ENCODE results near the gene EFNB1. TPM values are rescaled to one million over a fixed set of nuclear protein-coding genes. Genes with fewer than 3 reads are reported as not detected.

EFNB1 gene
- polyA plus RNA-seq, 2 of the 4 experiments (the other 2 are of a cell fraction), result 3.5 to 3.7 TPM

DNA sequence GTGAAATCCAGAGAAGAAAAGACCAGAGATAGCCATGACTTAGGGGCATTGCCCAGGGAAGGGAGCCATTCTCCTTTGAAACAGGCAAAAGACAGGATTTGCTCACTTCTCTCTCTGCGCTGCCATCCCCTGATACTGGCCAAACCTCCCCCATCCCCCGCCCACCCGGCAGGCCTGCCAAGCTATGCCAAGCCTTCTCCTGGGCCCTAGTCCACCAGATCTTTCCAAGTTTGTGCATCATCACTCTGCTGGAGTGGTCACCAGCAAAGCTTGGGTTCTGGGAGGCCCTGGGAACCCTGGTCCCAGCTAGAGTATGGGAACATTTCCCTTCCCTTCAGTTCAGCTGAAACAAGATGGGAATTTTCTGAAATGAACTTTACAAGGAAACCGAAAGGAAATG lies 18.4 kb downstream of the EFNB1 start:
- DNase-seq (ENCODE audit: low read depth in 1 of 2, low spot score in 1 of 2), result no peak
- H3K9me3 ChIP-seq, result no peaks in the 10 kb centered on the region
- ATAC-seq, result no peak
- no peak for FAIRE-seq
- H3K4me3 ChIP-seq, result no peak overlapping the region
- ChIA-PET POLR2A (no interaction called here), CTCF (interaction anchor here (0.5 kb wide), 1 partner anchor 38 kb away, joined by 3 read pairs; no protein-coding TSS in a partner anchor)
- WGBS (ENCODE audit: missing lambda C conversion rate), result 74% methylated on average over 2 of the region's 4 CpGs
- no peak overlapping the region for H3K4me2 ChIP-seq
- no peak overlapping the region for H3K27ac ChIP-seq
- H3K4me1 ChIP-seq, result peaks cover 11% of the 10 kb centered on the region; the same call in 1 of the 3 replicates
- TF ChIP-seq BHLHE40 (IDR thresholded peaks at IDR 0.05; ENCODE audit: low read depth, low read length), result no peak
- no peak for TF ChIP-seq CEBPB (IDR thresholded peaks at IDR 0.05)
- TF ChIP-seq FOXS1 (CRISPR knock-in tag; IDR thresholded peaks at IDR 0.05), result no peak
- TF ChIP-seq MAFK (IDR thresholded peaks at IDR 0.05; ENCODE audit: partially characterized antibody), result no peak
- TF ChIP-seq, protein P1, sequence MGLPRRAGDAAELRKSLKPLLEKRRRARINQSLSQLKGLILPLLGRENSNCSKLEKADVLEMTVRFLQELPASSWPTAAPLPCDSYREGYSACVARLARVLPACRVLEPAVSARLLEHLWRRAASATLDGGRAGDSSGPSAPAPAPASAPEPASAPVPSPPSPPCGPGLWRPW (IDR thresholded peaks at IDR 0.05), result no peak
- TF ChIP-seq CBX8 (IDR thresholded peaks at IDR 0.05), result no peak
- no peak for TF ChIP-seq CBX2 (IDR thresholded peaks at IDR 0.05; ENCODE audit: borderline replicate concordance, low read depth)
- TF ChIP-seq JUN (IDR thresholded peaks at IDR 0.05), result no peak
- no peak for TF ChIP-seq CHD4 (IDR thresholded peaks at IDR 0.05; ENCODE audit: borderline replicate concordance)
- no peak for TF ChIP-seq TFCP2L1 (CRISPR knock-in tag; IDR thresholded peaks at IDR 0.05)
- TF ChIP-seq, protein P2, sequence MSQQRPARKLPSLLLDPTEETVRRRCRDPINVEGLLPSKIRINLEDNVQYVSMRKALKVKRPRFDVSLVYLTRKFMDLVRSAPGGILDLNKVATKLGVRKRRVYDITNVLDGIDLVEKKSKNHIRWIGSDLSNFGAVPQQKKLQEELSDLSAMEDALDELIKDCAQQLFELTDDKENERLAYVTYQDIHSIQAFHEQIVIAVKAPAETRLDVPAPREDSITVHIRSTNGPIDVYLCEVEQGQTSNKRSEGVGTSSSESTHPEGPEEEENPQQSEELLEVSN (IDR thresholded peaks at IDR 0.05; ENCODE audit: borderline replicate concordance, low read depth), result no peak
- no peak for TF ChIP-seq FOSB (CRISPR knock-in tag; IDR thresholded peaks at IDR 0.05)
- no peak for TF ChIP-seq HOXA7 (CRISPR knock-in tag; IDR thresholded peaks at IDR 0.05)
- TF ChIP-seq POLR2A (IDR thresholded peaks at IDR 0.05; ENCODE audit: low read length), result no peak
- no peak for TF ChIP-seq ESRRA (IDR thresholded peaks at IDR 0.05; ENCODE audit: borderline replicate concordance, low read length)
- TF ChIP-seq, protein P3, sequence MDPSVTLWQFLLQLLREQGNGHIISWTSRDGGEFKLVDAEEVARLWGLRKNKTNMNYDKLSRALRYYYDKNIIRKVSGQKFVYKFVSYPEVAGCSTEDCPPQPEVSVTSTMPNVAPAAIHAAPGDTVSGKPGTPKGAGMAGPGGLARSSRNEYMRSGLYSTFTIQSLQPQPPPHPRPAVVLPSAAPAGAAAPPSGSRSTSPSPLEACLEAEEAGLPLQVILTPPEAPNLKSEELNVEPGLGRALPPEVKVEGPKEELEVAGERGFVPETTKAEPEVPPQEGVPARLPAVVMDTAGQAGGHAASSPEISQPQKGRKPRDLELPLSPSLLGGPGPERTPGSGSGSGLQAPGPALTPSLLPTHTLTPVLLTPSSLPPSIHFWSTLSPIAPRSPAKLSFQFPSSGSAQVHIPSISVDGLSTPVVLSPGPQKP (IDR thresholded peaks at IDR 0.05; ENCODE audit: low read depth, low read length), result no peak

DNA sequence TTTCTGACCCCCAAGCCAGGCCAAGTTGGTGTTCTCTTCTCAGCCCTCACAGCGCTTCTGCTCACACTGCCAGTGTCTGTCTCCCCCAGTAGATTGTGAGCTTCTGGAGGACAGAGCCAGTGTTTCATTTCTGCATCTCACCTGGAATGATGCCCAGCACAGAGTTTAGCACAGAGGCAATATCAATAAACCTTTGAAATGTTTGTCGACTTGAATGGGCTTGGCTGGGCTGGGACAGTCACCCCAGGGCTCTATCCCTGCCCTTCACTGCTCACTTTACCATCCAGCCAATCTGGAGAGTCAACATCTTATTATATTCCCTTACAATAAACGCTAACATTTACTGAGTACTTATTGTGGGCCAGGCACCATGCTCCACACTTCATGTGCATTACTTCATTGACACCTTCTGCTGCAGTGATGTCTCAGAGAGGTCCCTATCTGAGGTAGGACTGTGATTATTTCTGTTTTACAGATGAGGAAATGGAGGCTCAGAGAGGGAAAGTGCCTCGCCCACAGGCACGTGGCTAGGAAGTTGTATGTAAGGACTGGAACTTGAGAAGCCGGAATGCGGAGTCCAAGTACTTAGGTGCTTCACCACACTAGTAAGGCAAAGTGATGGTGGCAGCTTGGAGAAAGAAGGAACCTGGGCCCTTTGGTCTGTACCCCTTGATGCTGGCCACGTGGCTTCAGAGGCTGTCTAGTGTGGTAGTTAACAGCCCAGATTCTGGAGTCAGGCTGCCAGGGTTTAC lies 19.5 kb downstream of the EFNB1 start:
- peaks cover under 1% of the 10 kb centered on the region; the same call in 1 of the 3 replicates for H3K4me1 ChIP-seq
- ChIA-PET POLR2A (no interaction called here), CTCF (no interaction called here)
- H3K9me3 ChIP-seq, result no peaks in the 10 kb centered on the region
- H3K4me2 ChIP-seq, result no peak overlapping the region
- H3K27ac ChIP-seq, result no peak overlapping the region
- TF ChIP-seq ZFP36 (IDR thresholded peaks at IDR 0.05; ENCODE audit: borderline replicate concordance, partially characterized antibody) (no peak), ESRRA (IDR thresholded peaks at IDR 0.05; ENCODE audit: borderline replicate concordance, low read length) (no peak), MAFK (IDR thresholded peaks at IDR 0.05; ENCODE audit: partially characterized antibody) (no peak), TP53 (CRISPR knock-in tag; IDR thresholded peaks at IDR 0.05) (no peak), MAZ (IDR thresholded peaks at IDR 0.05; ENCODE audit: borderline replicate concordance, low read depth, low read length) (no peak), NFE2L2 (conservative IDR thresholded peaks at IDR 0.05; ENCODE audit: low read length) (no peak), NR3C1 (IDR thresholded peaks at IDR 0.05) (no peak), CHD2 (IDR thresholded peaks at IDR 0.05; ENCODE audit: low read length, partially characterized antibody) (no peak), HEYL (CRISPR knock-in tag; IDR thresholded peaks at IDR 0.05) (no peak)
- TF ChIP-seq, protein P2 (IDR thresholded peaks at IDR 0.05; ENCODE audit: borderline replicate concordance, low read depth), result no peak
- TF ChIP-seq, protein P4, sequence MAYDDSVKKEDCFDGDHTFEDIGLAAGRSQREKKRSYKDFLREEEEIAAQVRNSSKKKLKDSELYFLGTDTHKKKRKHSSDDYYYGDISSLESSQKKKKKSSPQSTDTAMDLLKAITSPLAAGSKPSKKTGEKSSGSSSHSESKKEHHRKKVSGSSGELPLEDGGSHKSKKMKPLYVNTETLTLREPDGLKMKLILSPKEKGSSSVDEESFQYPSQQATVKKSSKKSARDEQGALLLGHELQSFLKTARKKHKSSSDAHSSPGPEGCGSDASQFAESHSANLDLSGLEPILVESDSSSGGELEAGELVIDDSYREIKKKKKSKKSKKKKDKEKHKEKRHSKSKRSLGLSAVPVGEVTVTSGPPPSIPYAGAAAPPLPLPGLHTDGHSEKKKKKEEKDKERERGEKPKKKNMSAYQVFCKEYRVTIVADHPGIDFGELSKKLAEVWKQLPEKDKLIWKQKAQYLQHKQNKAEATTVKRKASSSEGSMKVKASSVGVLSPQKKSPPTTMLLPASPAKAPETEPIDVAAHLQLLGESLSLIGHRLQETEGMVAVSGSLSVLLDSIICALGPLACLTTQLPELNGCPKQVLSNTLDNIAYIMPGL (CRISPR knock-in tag; IDR thresholded peaks at IDR 0.05; ENCODE audit: borderline replicate concordance), result no peak
- ATAC-seq (no peak), DNase-seq (ENCODE audit: low read depth in 1 of 2, low spot score in 1 of 2) (no peak), FAIRE-seq (no peak)
- H3K4me3 ChIP-seq, result no peak overlapping the region
- 65% methylated on average over 8 of the region's 8 CpGs for WGBS (ENCODE audit: missing lambda C conversion rate)
